Measurements from ENCODE around the gene ARL4A.

The ARL4A gene

GRCh38 chr7:12730523-12730922, 43.1 kb downstream of the ARL4A start:
- no peaks in the 10 kb centered on the region for H3K27me3 ChIP-seq (ENCODE audit: insufficient read depth, low read length, poor library complexity, severe bottlenecking)
- no peaks in the 10 kb centered on the region for H3K4me1 ChIP-seq (ENCODE audit: insufficient read depth, low read length, poor library complexity, severe bottlenecking)
- no peaks in the 10 kb centered on the region for H3F3A ChIP-seq (ENCODE audit: low read depth)
- H3K36me3 ChIP-seq (ENCODE audit: insufficient read depth, low read length), result no peaks in the 10 kb centered on the region
- no peak overlapping the region for H3K4me2 ChIP-seq (ENCODE audit: low read depth, low read length, poor library complexity, severe bottlenecking)
- no peak for TF ChIP-seq EZH2phosphoT487 (IDR thresholded peaks at IDR 0.05; ENCODE audit: borderline replicate concordance)
- no peak for TF ChIP-seq CTCF (conservative IDR thresholded peaks at IDR 0.05; ENCODE audit: low read length)
- H2AFZ ChIP-seq (ENCODE audit: low read length), result no peak overlapping the region
- no peaks in the 10 kb centered on the region for H4K20me1 ChIP-seq (ENCODE audit: insufficient read depth, low read length, poor library complexity, severe bottlenecking)
- no peak overlapping the region for H3K4me3 ChIP-seq (ENCODE audit: low read length, poor library complexity, severe bottlenecking)
- no peaks in the 10 kb centered on the region for H3K9me2 ChIP-seq (replicated peaks; ENCODE audit: low read depth, low read length)
- H3K9me3 ChIP-seq (ENCODE audit: insufficient read depth, low read depth, low read length), result no peaks in the 10 kb centered on the region
- H3K79me2 ChIP-seq (ENCODE audit: insufficient read depth, low read length), result no peaks in the 10 kb centered on the region
- H3K9ac ChIP-seq (ENCODE audit: low read depth, low read length, poor library complexity, severe bottlenecking), result no peak overlapping the region

GRCh38 chr7:12731214-12731656, 43.8 kb downstream of the ARL4A start:
- Histone ChIP-seq H2AFZ (ENCODE audit: low read length) (no peak overlapping the region), H3K36me3 (ENCODE audit: insufficient read depth, low read length) (no peaks in the 10 kb centered on the region), H3F3A (ENCODE audit: low read depth) (no peaks in the 10 kb centered on the region), H3K4me1 (ENCODE audit: insufficient read depth, low read length, poor library complexity, severe bottlenecking) (no peaks in the 10 kb centered on the region), H3K4me3 (ENCODE audit: low read length, poor library complexity, severe bottlenecking) (no peak overlapping the region), H3K27me3 (ENCODE audit: insufficient read depth, low read length, poor library complexity, severe bottlenecking) (no peaks in the 10 kb centered on the region), H3K9me2 (replicated peaks; ENCODE audit: low read depth, low read length) (no peaks in the 10 kb centered on the region), H3K79me2 (ENCODE audit: insufficient read depth, low read length) (no peaks in the 10 kb centered on the region), H3K4me2 (ENCODE audit: low read depth, low read length, poor library complexity, severe bottlenecking) (no peak overlapping the region), H4K20me1 (ENCODE audit: insufficient read depth, low read length, poor library complexity, severe bottlenecking) (no peaks in the 10 kb centered on the region), H3K9ac (ENCODE audit: low read depth, low read length, poor library complexity, severe bottlenecking) (no peak overlapping the region), H3K9me3 (ENCODE audit: insufficient read depth, low read depth, low read length) (no peaks in the 10 kb centered on the region)
- TF ChIP-seq EZH2phosphoT487 (IDR thresholded peaks at IDR 0.05; ENCODE audit: borderline replicate concordance), result no peak
- TF ChIP-seq CTCF (conservative IDR thresholded peaks at IDR 0.05; ENCODE audit: low read length), result no peak

- Histone ChIP-seq H3K9ac (ENCODE audit: low read depth, low read length, poor library complexity, severe bottlenecking) (no peak overlapping the region), H3K9me3 (ENCODE audit: insufficient read depth, low read depth, low read length) (no peaks in the 10 kb centered on the region), H3K9me2 (replicated peaks; ENCODE audit: low read depth, low read length) (no peaks in the 10 kb centered on the region), H3K4me1 (ENCODE audit: insufficient read depth, low read length, poor library complexity, severe bottlenecking) (no peaks in the 10 kb centered on the region), H3K4me3 (ENCODE audit: low read length, poor library complexity, severe bottlenecking) (no peak overlapping the region), H3F3A (ENCODE audit: low read depth) (no peaks in the 10 kb centered on the region), H2AFZ (ENCODE audit: low read length) (no peak overlapping the region), H3K36me3 (ENCODE audit: insufficient read depth, low read length) (no peaks in the 10 kb centered on the region), H4K20me1 (ENCODE audit: insufficient read depth, low read length, poor library complexity, severe bottlenecking) (no peaks in the 10 kb centered on the region), H3K79me2 (ENCODE audit: insufficient read depth, low read length) (no peaks in the 10 kb centered on the region), H3K27me3 (ENCODE audit: insufficient read depth, low read length, poor library complexity, severe bottlenecking) (no peaks in the 10 kb centered on the region), H3K4me2 (ENCODE audit: low read depth, low read length, poor library complexity, severe bottlenecking) (no peak overlapping the region)
- TF ChIP-seq EZH2phosphoT487 (IDR thresholded peaks at IDR 0.05; ENCODE audit: borderline replicate concordance), result no peak
- TF ChIP-seq CTCF (conservative IDR thresholded peaks at IDR 0.05; ENCODE audit: low read length), result no peak
These were observed 44.3 kb downstream of the ARL4A start for GRCh38 chr7:12731775-12732174.

Data from Loucy (cell line).